GM12892 (cell line): ENCODE results near the gene JAML. TPM values are rescaled to one million over a fixed set of nuclear protein-coding genes. Genes with fewer than 3 reads are reported as not detected.

Source experiments
- DNase-seq: peaks from one replicate; pipeline ENCODE4 v3.0.0; 2011; ENCODE audit not compliant: insufficient read length
- FAIRE-seq: peaks from 2 replicates; lab custom pipeline; 2011; peaks lifted over from hg19 to GRCh38; lab: Jason Lieb, UNC
- POLR2A ChIP-seq: IDR thresholded peaks from 2 replicates; pipeline ENCODE4 v1.6.1; 2011; ENCODE audit warnings: low read depth, low read length, control low read depth
- POLR2AphosphoS5 ChIP-seq: IDR thresholded peaks from 2 replicates; pipeline ENCODE4 v1.6.1; 2011; ENCODE audit warnings: low read depth, low read length, control low read depth
- TAF1 ChIP-seq: IDR thresholded peaks from 2 replicates; pipeline ENCODE4 v1.6.1; 2011; ENCODE audit warnings: low read depth, mild to moderate bottlenecking, control low read depth, low read length, borderline replicate concordance
- polyA plus RNA-seq: library from polyadenylated mRNA; unstranded; fragments of >200 nt; gene quantifications from one replicate; pipeline ENCODE4 v1.2.1, GENCODE V29; 2012; ENCODE audit warnings: missing spikeins, inconsistent platforms; ENCODE audit not compliant: missing spikeins

Gene JAML, protein sequence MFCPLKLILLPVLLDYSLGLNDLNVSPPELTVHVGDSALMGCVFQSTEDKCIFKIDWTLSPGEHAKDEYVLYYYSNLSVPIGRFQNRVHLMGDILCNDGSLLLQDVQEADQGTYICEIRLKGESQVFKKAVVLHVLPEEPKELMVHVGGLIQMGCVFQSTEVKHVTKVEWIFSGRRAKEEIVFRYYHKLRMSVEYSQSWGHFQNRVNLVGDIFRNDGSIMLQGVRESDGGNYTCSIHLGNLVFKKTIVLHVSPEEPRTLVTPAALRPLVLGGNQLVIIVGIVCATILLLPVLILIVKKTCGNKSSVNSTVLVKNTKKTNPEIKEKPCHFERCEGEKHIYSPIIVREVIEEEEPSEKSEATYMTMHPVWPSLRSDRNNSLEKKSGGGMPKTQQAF
- polyA plus RNA-seq, result 1.3 TPM

DNA sequence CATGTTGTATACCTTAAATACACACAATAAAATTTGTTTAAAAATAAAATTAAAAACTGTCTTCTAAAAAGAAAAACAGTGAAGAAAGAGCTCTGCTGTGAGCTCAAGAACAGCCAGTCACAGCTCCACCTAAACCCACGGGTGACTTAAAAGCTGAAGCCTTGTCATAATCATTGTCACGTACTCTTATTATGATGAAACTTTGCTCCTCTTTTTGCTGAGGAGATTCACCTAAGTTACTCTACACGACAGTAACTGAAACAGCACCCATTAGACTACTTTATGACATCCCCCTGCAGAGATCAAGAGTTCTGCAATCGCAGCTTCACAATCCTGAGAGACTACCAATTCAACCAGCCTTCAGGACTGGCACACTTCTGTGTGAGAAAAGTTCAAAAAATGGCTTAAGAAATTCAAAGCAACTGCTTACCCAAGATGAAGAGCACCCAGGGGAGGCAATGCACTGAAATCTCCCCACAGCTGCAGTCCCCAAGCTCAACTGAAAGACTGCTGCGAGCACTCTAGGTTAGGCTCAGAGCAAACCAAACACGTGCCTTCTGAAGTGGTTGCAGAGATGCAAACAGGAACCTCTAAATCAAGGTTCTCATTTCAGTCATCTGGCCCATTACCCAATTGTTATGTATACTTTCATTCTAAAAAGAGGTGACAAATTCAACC, at the start of gene JAML:
Gene JAML, minus strand, starts transcription at position 501 of the 678 bp plus-strand sequence. CDS start 10,145 bp downstream, outside the sequence.
- TF ChIP-seq POLR2A, result no peak
- TF ChIP-seq TAF1, result no peak
- FAIRE-seq (peak; percentile 76), DNase-seq (no peak)

- no peak for FAIRE-seq
- no peak for DNase-seq
- no peak for TF ChIP-seq TAF1
- TF ChIP-seq POLR2AphosphoS5, result no peak
- no peak for TF ChIP-seq POLR2A
Observed at GRCh38 chr11:118274186-118274585, 49.4 kb upstream of the JAML start.

DNA sequence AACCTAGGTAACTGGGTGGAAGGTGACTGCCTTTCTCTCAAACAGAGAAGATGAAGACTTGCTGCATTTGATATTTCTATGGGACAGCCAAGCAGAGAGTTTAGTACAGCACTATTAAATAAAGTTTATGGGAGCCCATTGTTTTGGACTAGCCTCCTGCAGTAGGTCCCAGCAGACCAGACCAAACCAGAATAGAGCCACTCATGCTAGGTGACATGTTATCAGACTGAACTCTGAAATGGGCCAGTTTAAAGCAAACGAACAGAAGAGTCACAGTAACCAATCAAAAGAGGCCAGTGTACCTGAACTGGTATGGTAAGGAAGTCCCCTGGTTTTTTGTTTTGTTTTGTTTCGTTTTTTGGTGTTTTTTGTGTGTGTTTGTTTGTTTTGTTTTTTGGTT, 47.2 kb upstream of the JAML start:
- DNase-seq, result no peak
- TF ChIP-seq POLR2A (no peak), TAF1 (no peak), POLR2AphosphoS5 (no peak)
- FAIRE-seq, result peak; percentile 17

- TF ChIP-seq POLR2A (no peak), POLR2AphosphoS5 (no peak), TAF1 (no peak)
- DNase-seq (no peak), FAIRE-seq (no peak)
Observed at GRCh38 chr11:118267486-118267885, 42.7 kb upstream of the JAML start.

DNA sequence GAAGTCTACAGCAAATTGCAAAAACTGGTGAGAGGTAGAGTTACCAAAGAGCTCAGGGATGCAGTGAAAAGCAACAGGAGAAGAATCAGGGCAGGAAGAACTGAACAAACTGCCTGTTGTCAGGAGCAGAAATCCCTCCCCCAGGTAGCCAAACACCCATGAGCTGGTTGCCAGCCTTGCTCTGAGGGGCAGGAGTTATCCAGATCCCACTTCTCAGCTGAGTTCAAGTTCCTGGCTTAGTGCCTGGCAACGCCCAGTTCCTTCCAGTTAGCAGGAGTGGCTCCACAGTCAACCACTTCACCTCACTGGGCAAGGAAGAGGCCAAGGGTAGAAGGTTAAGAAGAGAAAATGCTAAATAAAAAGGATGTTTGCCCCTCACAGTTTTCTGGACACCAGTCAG, 41.1 kb upstream of the JAML start:
- FAIRE-seq, result no peak

DNA sequence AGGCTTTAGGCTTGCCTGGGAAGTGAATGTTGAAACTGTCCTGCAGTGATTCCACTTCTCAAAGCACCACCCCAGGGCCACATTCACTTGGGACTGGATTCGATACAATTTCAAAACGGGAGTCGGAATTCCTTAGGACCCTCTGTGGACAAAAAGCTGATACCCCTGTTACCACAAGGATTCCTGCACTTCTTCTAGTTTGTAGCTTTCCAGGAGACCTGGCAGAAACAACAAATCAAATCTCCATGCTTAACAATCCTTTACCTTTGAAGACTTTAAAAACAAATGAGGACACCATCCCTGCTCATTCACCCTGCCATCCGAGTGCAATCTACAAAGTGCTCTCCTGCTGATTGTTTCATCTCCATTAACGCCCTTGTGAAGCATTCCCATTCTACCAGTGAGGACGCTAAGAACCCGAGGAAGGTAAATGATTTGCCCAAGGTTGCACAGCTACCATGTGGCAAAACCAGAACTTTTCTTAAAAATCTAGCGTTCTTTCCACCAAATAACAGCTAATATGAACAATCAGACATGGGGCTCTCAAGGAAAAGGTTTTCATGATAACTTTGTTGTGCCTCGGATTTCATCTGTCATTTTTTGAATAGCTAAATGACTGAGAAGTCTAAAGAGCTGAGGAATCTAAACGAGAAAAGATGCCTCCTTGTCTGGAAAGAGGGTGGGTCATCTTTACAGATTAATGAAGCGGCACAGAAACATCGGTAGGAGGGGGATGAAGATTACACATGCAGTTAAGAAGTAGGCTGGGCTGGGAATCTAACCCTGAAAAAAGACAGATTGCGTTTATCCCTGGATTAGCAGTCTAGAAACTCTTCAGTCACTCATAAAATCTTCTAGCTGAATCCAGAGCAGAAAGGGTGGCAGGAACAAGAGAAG, 40.0 kb upstream of the JAML start:
- no peak for TF ChIP-seq POLR2A
- no peak for TF ChIP-seq POLR2AphosphoS5
- TF ChIP-seq TAF1, result no peak
- DNase-seq, result no peak
- FAIRE-seq, result no peak

More for the DNA sequence above, 41.1 kb upstream of the JAML start:
- TF ChIP-seq POLR2AphosphoS5, result no peak
- TF ChIP-seq TAF1, result no peak
- TF ChIP-seq POLR2A, result no peak
- no peak for DNase-seq

DNA sequence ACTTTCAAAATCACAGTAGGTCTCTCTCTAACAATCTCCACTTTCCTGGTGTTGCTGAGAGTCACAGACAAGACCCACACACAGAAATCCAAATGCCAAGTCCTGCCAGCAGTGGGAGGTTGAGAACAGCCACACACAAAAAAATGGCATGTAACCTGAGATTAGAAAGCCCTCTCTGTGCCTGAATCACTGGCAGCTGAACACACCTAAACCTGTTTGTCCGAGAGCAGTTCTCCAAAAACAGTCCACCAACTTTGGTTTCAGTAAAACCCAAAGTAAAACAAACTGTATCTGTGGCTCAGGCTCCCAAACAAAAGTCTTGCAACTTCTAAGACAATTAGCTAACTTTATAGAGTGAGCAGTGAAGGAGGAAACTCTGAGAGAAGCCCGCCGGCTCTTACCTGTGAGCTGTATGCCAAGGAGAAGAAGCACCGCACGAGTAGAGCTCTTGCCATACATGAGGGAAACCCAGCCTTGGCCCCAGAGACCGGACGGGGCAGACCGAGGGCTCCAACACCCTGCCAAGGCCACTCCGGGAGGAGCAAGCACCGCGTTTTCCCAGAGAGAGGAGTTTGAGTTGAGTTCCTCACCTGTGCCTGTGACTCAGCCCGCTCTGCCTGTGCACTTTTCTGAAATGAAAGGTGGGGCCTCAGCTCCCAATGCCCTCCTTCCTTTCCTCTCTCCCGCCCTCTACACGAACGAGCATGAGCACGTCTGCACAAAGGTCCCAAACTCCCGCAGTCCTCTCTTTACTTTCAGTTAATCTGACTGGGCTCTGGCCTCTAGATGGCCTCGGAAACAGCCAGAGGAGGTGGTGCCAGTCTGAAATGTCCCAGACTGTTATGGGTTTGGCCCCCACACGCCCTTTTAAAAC, 39.1 kb upstream of the JAML start, which contains the start of gene MPZL2:
Gene MPZL2, minus strand, starts transcription at position 603 of the 874 bp plus-strand sequence. Its CDS starts 144 bp downstream, at position 459.
- peak; percentile 14 for FAIRE-seq
- TF ChIP-seq TAF1 (no peak), POLR2A (no peak), POLR2AphosphoS5 (no peak)
- DNase-seq, result no peak

- FAIRE-seq, result no peak
- TF ChIP-seq POLR2A (no peak), POLR2AphosphoS5 (no peak), TAF1 (no peak)
- no peak for DNase-seq
Observed at GRCh38 chr11:118263112-118263511, 38.3 kb upstream of the JAML start.

DNA sequence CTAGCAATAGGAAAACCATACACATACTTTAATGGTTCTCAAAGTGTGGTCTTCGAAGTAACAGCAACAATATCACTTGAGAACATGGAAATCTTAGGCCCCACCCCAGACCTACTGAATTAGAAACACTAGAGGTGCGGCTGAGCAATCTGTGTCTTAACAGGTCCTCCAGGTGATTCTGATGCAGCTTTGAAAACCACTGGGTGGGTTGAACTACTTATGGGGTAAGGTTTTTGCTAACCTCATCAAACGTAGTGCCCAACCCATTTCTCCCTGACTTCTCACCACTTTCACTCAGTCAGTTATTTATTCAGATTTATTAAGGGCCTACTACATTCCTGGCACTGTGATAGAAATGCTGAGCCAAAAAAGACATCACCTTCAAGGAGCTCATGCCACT, 35.5 kb upstream of the JAML start:
- TF ChIP-seq TAF1 (no peak), POLR2AphosphoS5 (no peak), POLR2A (no peak)
- no peak for DNase-seq
- no peak for FAIRE-seq

DNA sequence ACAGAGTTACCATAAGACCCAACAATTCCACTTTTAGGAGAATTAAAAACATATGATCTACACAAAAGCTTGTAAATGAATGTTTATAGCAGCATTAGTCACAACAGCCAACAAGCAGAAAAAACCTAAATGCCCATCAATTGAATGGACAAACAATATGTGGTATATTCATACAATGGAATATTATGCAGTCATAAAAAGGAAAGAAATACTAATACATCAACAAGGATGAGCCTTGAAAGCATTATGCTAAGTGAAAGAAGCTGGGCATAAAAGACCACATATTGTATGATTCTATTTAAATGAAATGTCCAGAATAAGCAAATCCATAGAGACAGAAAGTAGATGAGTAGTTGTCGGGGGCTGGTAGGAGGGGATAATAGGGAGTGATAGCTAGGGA, 34.3 kb upstream of the JAML start:
- FAIRE-seq, result no peak
- TF ChIP-seq POLR2AphosphoS5, result no peak
- TF ChIP-seq TAF1, result no peak
- no peak for TF ChIP-seq POLR2A

DNA sequence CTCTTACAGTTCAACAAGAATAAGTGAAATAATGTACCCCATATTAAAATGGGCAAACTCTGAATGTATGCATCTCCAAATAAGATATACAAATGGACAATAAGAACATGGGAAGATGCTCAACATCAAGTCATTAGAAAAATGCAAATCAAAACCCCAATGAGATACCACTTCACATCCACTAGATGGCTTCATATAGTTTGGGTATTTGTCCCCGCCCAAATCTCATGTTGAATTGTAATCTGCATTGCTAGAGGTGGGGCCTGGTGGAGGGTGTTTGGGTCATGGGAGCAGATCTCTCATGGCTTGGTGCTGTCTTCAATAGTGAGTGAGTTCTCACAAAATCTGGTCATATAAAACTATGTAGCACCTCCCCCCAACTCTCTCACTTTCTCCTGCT, 33.6 kb upstream of the JAML start:
- FAIRE-seq (peak; percentile 46), DNase-seq (no peak)
- TF ChIP-seq TAF1 (no peak), POLR2AphosphoS5 (no peak), POLR2A (no peak)

More for the DNA sequence above, 34.3 kb upstream of the JAML start:
- DNase-seq, result no peak
